HG02571 (cell line): ENCODE measurements around the gene NMRK1.

ENCODE experiments used
- ATAC-seq: cut with Tn5 transposase; IDR thresholded peaks from one replicate; pipeline ENCODE4 v1.9.1; 2021; ENCODE audit warnings: mild to moderate bottlenecking, moderate library complexity; ENCODE audit not compliant: unreplicated experiment

NMRK1 gene

DNA sequence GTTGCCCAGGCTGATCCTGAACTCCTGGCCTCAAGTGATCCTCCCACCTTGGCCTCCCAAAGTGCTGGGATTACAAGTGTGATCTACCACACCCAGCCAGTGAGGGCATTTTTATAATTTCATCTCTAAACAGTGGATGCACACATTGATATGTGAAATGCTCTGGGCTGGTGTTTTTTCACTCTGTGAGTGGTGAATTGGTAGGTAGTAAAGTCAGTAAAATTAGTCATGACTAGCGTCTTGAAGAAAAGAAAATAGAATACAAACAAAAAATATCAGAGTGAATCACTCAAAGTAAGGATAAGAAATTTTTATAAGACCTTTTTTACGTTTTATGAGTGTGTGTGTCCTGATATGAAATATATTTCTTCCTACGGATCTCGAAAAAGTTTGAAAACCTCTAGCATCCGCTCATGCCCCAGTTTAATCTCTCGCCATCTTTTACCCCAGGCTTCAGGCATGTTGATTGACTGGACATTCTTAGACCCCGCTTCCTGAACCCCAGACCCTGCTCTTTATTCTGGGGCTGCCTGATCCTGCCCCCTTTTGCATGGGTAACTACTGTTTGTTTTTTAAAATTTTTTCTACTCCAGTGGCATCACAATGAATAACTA, 14.3 kb upstream of the NMRK1 start:
- no peak for ATAC-seq

DNA sequence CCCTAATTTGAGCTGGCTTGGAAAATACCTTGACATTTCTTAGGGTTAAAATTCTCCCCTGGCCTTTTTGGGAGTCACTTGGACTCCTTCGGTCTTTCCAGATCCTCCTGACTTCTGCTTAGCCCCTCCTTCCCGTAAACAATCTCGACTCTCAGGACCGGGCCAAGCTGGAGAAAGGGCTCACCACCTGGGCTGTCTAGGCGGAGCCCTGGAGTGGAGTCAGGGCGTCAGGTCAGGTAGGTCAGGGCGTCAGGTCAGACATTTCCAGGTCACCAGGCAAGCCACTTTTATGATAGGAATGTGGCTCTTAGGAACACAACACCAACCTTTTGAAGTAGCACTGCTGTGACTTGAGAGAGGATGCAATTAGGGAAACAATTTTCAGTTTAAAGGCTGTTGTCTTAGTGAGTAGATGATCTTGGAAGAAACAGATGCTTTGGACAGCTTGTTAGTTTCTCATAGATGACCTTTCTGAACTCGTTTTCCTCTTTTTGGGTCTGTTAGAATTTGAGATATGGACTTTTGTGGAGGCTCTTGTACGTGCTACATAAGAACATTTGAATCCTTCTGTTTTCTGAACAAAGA, 13.1 kb upstream of the NMRK1 start:
- ATAC-seq, result no peak

GRCh38 chr9:75096796-75097195, 8.8 kb upstream of the NMRK1 start:
- no peak for ATAC-seq

GRCh38 chr9:75092766-75093165, 4.8 kb upstream of the NMRK1 start:
- ATAC-seq, result no peak

- ATAC-seq, result no peak
Observed at GRCh38 chr9:75090579-75090978, 2.6 kb upstream of the NMRK1 start.

- ATAC-seq, result no peak
Observed at GRCh38 chr9:75089373-75089766, 1.4 kb upstream of the NMRK1 start.

DNA sequence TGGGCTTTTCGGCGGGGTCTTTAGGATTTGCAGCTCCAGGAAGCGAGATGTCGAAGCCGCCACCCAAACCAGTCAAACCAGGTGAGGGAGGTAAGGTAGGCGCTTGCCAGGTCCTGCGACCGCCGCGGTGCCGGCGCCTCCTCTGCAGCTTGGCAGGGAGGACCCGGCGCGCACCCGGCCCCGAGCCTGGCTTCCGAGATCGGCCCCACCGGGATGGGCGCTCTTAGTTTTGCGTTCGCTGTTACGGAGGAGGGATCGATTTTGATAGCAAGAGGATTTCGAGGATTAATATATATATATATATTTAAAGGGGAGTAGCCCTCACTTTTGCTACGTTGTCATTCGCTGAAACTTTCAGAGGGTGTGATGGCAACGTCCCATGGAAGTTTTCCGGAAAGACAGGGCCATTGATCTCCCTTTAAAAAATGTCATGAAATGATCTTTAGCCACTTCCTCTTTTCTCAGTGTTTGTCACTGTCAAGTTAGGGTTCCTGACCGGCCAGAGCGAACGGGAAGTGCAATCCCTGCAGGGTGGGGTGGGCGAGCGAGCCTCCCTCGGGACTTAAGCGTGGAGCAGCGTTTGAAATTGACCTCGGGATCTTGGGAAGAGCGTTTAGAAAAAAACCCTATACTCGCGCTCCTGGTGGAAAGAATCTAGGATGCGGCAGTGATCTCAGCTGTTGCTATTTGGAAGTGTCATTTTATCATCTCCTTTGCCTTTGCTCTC, 854 bp upstream of the NMRK1 start:
- ATAC-seq, result peak; percentile 38

GRCh38 chr9:75087289-75087823, 599 bp downstream of the NMRK1 start:
- peak; percentile 32 for ATAC-seq

DNA sequence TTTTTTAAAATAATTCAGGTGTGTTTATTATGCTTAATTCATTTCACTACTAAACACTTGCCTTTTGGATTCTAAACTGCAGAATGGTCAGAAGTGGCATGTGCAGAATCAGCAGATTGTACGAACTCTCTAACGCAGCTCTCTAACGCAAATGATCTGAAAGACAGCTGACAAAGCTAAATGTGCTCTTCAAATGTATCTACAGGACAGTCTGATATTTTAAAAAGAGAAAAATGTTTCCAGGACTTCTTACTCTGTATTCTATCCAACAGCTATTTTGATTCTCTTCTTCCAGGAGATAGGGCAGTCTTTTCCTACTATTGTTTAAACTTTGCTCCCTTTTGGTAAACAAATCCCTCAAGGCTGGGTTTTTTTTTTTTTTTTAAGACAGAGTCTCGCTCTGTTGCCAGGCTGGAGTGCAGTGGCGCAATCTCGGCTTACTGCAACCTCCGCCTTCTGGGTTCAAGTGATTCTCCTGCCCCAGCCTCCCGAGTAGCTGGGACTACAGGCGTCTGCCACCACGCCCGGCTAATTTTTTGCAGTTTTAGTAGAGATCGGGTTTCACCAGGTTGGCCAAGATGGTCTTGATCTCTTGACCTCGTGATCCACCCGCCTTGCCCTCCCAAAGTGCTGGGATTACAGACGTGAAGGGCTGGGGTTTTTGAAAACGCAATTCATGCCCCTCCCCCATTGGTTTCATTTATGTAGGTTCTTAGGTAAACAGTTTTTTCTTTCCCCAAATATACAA, 1.2 kb downstream of the NMRK1 start:
- ATAC-seq, result no peak

GRCh38 chr9:75085640-75086039, 2.3 kb downstream of the NMRK1 start:
- ATAC-seq, result no peak

DNA sequence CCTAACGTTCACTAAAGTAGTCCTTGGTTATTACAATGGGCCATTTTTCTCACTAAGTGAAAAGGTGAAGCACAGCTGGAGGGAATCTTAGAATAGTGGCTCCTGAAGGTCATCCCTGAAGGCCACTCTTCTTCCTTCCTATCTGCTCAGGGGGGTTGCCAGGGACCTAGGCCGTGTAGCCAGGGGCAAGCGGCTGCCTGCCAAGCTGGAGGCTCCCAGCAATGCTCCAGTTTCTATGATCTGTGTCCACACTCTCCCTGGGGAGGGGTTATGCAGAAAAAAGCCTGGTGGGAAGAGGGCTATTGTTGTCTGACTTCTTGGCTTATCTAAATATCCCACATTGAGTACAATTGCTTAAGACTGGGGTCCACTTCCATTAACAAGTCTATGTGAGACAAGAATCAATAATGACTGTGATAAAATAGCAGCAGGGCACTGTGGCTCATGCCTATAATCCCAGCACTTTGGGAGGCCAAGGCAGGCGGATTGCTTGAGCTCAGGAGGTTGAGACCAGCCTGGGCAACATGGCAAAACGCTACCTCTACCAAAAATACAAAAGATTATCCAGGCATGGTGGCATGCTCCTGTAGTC, 3.8 kb downstream of the NMRK1 start:
- no peak for ATAC-seq

- no peak for ATAC-seq
Observed at GRCh38 chr9:75083188-75083970, 4.6 kb downstream of the NMRK1 start.

DNA sequence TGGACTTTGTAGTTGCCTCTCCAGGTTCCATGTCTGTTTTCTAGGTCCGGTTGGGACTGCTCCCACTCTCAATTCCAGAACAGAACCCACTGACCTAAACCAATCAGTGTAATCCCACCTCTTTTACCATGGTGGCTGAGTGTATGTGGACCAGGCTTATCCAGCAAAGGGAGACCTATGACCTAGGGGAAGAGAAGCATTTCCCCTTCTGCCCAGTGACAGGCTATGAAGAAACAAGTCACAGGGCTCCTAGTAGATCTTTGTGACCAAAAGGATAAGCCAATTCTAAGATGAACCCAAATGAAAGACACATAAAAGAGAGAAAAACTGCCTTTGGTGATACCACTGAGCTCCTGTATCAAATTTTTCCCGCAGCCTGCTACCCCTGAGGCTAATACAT, 6.3 kb downstream of the NMRK1 start:
- ATAC-seq, result no peak

DNA sequence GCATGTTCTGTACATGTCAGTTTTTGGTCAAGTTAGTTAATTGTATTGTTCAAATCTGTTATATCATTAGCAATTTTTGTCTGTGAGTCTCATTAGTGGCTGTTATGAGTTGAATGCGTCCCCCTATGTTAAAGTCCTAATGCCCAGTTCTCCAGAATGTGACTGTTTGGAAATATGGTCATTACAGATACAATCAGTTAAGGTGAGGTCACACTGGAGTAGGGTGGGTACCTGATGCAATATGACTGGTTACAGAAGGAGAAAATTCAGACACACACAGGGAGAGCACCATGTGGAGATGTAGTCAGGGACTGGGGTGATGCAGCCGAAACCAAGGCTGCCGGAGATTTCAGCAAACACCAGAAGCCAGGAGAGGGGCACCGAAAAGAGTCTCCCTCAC, 15.1 kb downstream of the NMRK1 start:
- no peak for ATAC-seq

- ATAC-seq, result no peak
Observed at GRCh38 chr9:75071530-75072122, 16.3 kb downstream of the NMRK1 start.

- ATAC-seq, result no peak
Observed at GRCh38 chr9:75069171-75069570, 18.8 kb downstream of the NMRK1 start.

- ATAC-seq, result no peak
Observed at GRCh38 chr9:75067894-75068293, 20.1 kb downstream of the NMRK1 start.

DNA sequence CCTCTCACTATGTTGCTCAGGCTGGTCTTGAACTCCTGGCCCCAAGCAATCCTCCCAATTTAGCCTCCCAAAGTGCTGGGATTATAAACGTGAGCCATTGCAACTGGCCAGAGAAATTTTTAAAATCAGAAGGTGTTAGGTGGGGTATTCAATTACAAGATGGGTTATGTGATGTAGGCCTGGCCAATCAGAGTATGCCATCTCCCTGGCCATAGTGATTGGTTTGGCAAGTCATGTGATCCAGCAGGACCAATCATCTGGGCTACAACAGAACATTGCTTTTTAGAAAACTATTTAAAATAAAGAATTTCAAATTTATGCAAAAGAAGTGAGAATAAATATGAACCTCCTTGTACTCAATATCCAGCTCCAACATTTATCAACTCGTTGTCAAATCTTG, 22.4 kb downstream of the NMRK1 start:
- ATAC-seq, result no peak

DNA sequence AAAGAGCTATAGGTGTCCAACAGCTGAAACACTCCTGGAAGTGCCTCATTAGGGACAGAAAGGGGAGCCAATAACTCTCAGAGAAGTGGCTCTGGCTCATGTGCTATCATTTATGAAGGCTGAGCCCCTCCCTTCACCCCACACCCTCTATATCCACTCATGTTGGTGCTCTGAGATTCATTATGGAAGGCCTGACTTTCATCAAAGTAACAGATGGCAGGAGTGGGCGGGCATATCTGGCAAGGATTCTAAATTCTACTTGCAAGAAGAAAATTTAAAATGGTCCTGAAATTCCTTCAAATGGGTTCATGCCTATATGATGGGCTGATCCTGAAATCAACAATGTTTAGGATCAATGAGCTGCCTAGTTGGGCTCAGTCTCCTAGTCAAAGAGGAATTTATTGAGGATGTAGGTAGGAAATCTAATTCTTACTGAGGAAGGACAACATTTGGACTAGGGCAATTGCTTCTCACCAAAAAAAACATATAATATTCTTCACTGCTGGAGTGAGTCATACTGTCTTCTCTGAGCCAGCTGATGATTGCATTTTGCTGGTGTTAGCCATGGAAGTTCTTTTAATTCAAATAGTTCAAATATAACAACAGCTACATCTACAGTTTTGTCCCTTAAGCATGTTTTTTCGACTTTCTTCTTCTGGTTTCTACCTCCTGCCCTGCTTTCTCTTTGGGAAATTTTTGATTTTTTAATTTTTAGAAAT, 23.5 kb downstream of the NMRK1 start:
- no peak for ATAC-seq
